Brain (organoid and tissue), 1 donor: ENCODE results near the gene POU4F3. TPM values are rescaled to one million over a fixed set of nuclear protein-coding genes. Genes with fewer than 3 reads are reported as not detected.

Experiments used
- polyA plus RNA-seq: library from polyadenylated mRNA; stranded (reverse); fragments of 350-450 nt; fragmentation: Illumina TruSeq; extraction: RNeasy Lipid Tissue Mini Kit (QIAGEN cat#74804); gene quantifications from one replicate; pipeline ENCODE4 v1.2.3, GENCODE V29; 2015; ENCODE audit warnings: low read depth, low replicate concordance; ENCODE audit not compliant: insufficient read depth

POU4F3 gene
- polyA plus RNA-seq, 1 donor from 2014 or later: 0.17 TPM

Other genes with a start within 250 kb of the POU4F3 start
- gene PLAC8L1, start 233.3 kb upstream of the POU4F3 start, polyA plus RNA-seq: not detected
- 52.3 TPM for gene LARS1, start 156.2 kb upstream of the POU4F3 start, polyA plus RNA-seq
- 5.4 TPM for gene RBM27, start 135.2 kb upstream of the POU4F3 start, polyA plus RNA-seq
- gene TCERG1, start 108.5 kb downstream of the POU4F3 start, polyA plus RNA-seq: 13.0 TPM
- not detected for gene GPR151, start 177.4 kb downstream of the POU4F3 start, polyA plus RNA-seq